IPS-15b (cell line): ENCODE measurements around the gene GPHA2.
"Not testable (repeated sequence)": the region's sequence is repeated elsewhere in the genome, so short reads cannot be mapped to it uniquely, and the experiment has no call there.

ENCODE experiments used
- H3K27me3 ChIP-seq: one replicate; pipeline ENCODE4 v1.6.1; 2013; ENCODE audit warnings: low read length; ENCODE audit not compliant: control insufficient read depth, insufficient read depth
- H3K36me3 ChIP-seq: one replicate; pipeline ENCODE4 v1.6.1; 2013; ENCODE audit warnings: low read length; ENCODE audit not compliant: control insufficient read depth, insufficient read depth
- H3K4me1 ChIP-seq: one replicate; pipeline ENCODE4 v1.6.1; 2013; ENCODE audit warnings: mild to moderate bottlenecking, low read length; ENCODE audit not compliant: control insufficient read depth, insufficient read depth
- H3K4me3 ChIP-seq: one replicate; pipeline ENCODE4 v1.5.1; 2013; ENCODE audit warnings: low read depth, low read length
- H3K9ac ChIP-seq: one replicate; pipeline ENCODE4 v1.6.1; 2013; ENCODE audit warnings: low read depth, mild to moderate bottlenecking, low read length
- H3K9me3 ChIP-seq: one replicate; pipeline ENCODE4 v1.6.1; 2013; ENCODE audit warnings: mild to moderate bottlenecking, low read length; ENCODE audit not compliant: control insufficient read depth, insufficient read depth

Gene GPHA2

GRCh38 chr11:64935359-64936081, at the start of gene GPHA2:
Gene GPHA2, minus strand, starts transcription at chr11:64935893. Its CDS starts 433 bp downstream, at chr11:64935460.
- H3K27me3 ChIP-seq: peaks cover 2% of the 10 kb centered on the region
- no peak within 1 kb of the TSS for H3K4me3 ChIP-seq
- peaks cover 8% of the 10 kb centered on the region for H3K4me1 ChIP-seq
- H3K9ac ChIP-seq: peak within 1 kb of the TSS; percentile 65
- H3K36me3 ChIP-seq: peaks cover 4% of the 10 kb centered on the region
- H3K9me3 ChIP-seq: no peaks in the 10 kb centered on the region

- not testable (repeated sequence) for H3K27me3 ChIP-seq, H3K9me3 ChIP-seq, H3K36me3 ChIP-seq
Measured at GRCh38 chr11:64983339-64983738, 47.6 kb upstream of the GPHA2 start.

DNA sequence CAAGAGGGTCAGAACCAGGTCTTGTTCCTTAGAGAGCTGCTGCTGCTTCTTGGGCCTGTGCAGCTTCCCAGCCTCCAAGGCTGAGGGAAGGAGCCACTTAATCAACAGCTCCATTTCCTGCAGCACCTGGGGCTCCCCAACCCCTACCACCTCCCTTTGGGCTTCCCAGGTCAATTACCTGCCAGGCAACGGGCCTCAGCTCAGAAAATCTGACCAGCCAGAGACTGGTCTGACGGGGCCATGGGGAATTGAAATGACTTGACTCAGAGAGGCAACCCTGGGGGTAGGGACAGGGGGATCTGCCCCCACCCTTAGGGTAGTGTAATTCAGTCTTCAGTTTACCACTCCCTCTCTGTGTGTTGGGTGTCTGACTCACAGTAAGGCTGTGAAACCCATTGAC, 41.0 kb upstream of the GPHA2 start:
- no peaks in the 10 kb centered on the region for H3K4me1 ChIP-seq
- H3K36me3 ChIP-seq: no peaks in the 10 kb centered on the region
- H3K9ac ChIP-seq: no peak overlapping the region
- no peak overlapping the region for H3K4me3 ChIP-seq
- peaks cover 2% of the 10 kb centered on the region for H3K27me3 ChIP-seq
- H3K9me3 ChIP-seq: no peaks in the 10 kb centered on the region

More at GRCh38 chr11:64983339-64983738, 47.6 kb upstream of the GPHA2 start:
- not testable (repeated sequence) for H3K4me1 ChIP-seq, H3K9ac ChIP-seq, H3K4me3 ChIP-seq

DNA sequence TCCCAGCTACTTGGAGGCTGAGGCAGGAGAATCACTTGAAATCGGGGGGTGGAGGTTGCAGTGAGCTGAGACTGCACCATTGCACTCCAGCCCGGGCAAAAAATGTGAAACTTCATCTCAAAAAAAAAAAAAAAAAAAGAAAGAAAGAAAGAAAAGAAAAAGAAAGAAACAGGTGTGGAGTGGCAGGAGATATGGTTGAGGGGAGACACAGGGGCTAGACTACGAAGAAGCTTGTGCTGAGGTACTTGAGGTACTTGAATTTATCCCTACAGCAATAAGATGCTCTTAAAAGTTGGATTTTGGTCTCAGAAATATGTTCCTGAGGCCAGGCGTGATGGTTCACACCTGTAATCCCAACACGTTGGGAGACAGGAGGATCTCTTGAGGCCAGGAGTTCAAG, 38.4 kb upstream of the GPHA2 start:
- peaks cover 7% of the 10 kb centered on the region for H3K27me3 ChIP-seq
- H3K9ac ChIP-seq: no peak overlapping the region
- H3K36me3 ChIP-seq: no peaks in the 10 kb centered on the region
- H3K4me1 ChIP-seq: no peaks in the 10 kb centered on the region
- H3K4me3 ChIP-seq: no peak overlapping the region
- no peaks in the 10 kb centered on the region for H3K9me3 ChIP-seq

- Histone ChIP-seq H3K36me3 (no peaks in the 10 kb centered on the region), H3K9ac (no peak within 1 kb of the TSS), H3K27me3 (peaks cover 7% of the 10 kb centered on the region), H3K4me3 (no peak within 1 kb of the TSS), H3K4me1 (no peaks in the 10 kb centered on the region), H3K9me3 (no peaks in the 10 kb centered on the region)
Measured at GRCh38 chr11:64971421-64972233, 35.9 kb upstream of the GPHA2 start, which contains the start of gene MAJIN. Gene MAJIN, minus strand, starts transcription at chr11:64972108. Its CDS starts 12,703 bp downstream, at chr11:64959405.

- no peaks in the 10 kb centered on the region for H3K36me3 ChIP-seq
- no peaks in the 10 kb centered on the region for H3K9me3 ChIP-seq
- no peak overlapping the region for H3K9ac ChIP-seq
- H3K4me3 ChIP-seq: no peak overlapping the region
- peaks cover 7% of the 10 kb centered on the region for H3K27me3 ChIP-seq
- H3K4me1 ChIP-seq: no peaks in the 10 kb centered on the region
Measured at GRCh38 chr11:64970731-64971151, 35.0 kb upstream of the GPHA2 start.

DNA sequence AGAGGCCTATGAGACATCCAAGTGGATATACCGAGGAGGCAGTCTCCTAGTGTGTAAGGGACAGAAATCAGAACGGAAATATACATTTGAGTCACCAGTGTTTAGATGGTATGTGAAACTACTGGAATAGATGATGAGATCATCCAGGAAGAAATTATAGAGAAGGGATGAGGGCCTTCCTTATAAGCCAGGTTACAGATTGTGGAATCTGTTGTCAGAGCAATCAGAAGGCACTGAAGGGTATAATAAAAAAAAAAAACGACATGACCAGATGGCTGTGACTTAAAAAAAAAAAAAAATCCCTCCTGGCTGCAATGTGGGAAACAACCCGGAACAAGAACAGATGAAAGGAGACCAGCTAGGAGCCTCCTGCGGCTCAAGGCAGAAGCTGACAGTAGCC, 33.5 kb upstream of the GPHA2 start:
- H3K36me3 ChIP-seq: no peaks in the 10 kb centered on the region
- H3K9me3 ChIP-seq: no peaks in the 10 kb centered on the region
- H3K4me3 ChIP-seq: no peak overlapping the region
- H3K4me1 ChIP-seq: no peaks in the 10 kb centered on the region
- peaks cover 7% of the 10 kb centered on the region for H3K27me3 ChIP-seq
- no peak overlapping the region for H3K9ac ChIP-seq

- Histone ChIP-seq H3K4me3 (no peak overlapping the region), H3K9me3 (no peaks in the 10 kb centered on the region), H3K36me3 (no peaks in the 10 kb centered on the region), H3K4me1 (no peaks in the 10 kb centered on the region), H3K27me3 (peaks cover 7% of the 10 kb centered on the region), H3K9ac (no peak overlapping the region)
Measured at GRCh38 chr11:64967375-64967774, 31.7 kb upstream of the GPHA2 start.

GRCh38 chr11:64963072-64963631, 27.5 kb upstream of the GPHA2 start:
- Histone ChIP-seq H3K9ac (no peak overlapping the region), H3K4me1 (no peaks in the 10 kb centered on the region), H3K36me3 (no peaks in the 10 kb centered on the region), H3K4me3 (no peak overlapping the region), H3K9me3 (no peaks in the 10 kb centered on the region), H3K27me3 (no peaks in the 10 kb centered on the region)

GRCh38 chr11:64960719-64961118, 25.0 kb upstream of the GPHA2 start:
- H3K9ac ChIP-seq: no peak overlapping the region
- no peaks in the 10 kb centered on the region for H3K9me3 ChIP-seq
- no peak overlapping the region for H3K4me3 ChIP-seq
- no peaks in the 10 kb centered on the region for H3K4me1 ChIP-seq
- no peaks in the 10 kb centered on the region for H3K36me3 ChIP-seq
- H3K27me3 ChIP-seq: no peaks in the 10 kb centered on the region

GRCh38 chr11:64959498-64959897, 23.8 kb upstream of the GPHA2 start:
- H3K9ac ChIP-seq: no peak overlapping the region

More at GRCh38 chr11:64959498-64959897, 23.8 kb upstream of the GPHA2 start:
- no peak overlapping the region for H3K4me3 ChIP-seq
- no peaks in the 10 kb centered on the region for H3K9me3 ChIP-seq
- no peaks in the 10 kb centered on the region for H3K36me3 ChIP-seq
- no peaks in the 10 kb centered on the region for H3K4me1 ChIP-seq
- H3K27me3 ChIP-seq: no peaks in the 10 kb centered on the region
